Pancreas (tissue), 10 donors: ENCODE data around the gene HTT. TPM values are rescaled to one million over a fixed set of nuclear protein-coding genes. Genes with fewer than 3 reads are reported as not detected.

Experiments used
- ATAC-seq, 4 donors: fragments of 200-7000 bp; cut with Tn5 transposase; one replicate each; pipeline versions ENCODE4 v1.8.0 to v1.9.1; 2020; ENCODE audit warnings: mild to moderate bottlenecking in 4 of 4, moderate library complexity in 4 of 4
- DNase-seq, 6 donors: peaks; one replicate each; pipeline ENCODE4 v3.0.0-alpha.2; 2020
- FAIRE-seq: peaks from 2 replicates; lab custom pipeline; 2012; peaks lifted over from hg19 to GRCh38; lab: Jason Lieb, UNC
- H3K27ac ChIP-seq, 4 donors: fragments of 200-600 bp; sonication (generic); 1 replicate in 3 of 4; 2 replicates in 1 of 4; pipeline versions ENCODE4 v1.5.0 to v1.8.0; 2020
- H3K27me3 ChIP-seq, 4 donors: fragments of 200-600 bp; one replicate each; pipeline ENCODE4 v1.8.0; 2021
- H3K36me3 ChIP-seq, 3 donors: fragments of 200-600 bp; sonication (generic) in 1 of 3; one replicate each; pipeline versions ENCODE4 v1.5.0 to v1.8.0; 2020 to 2021
- H3K4me1 ChIP-seq, 3 donors: fragments of 200-600 bp; one replicate each; pipeline ENCODE4 v1.8.0; 2021
- H3K4me3 ChIP-seq, 4 donors: fragments of 200-600 bp; sonication (generic) in 2 of 4; one replicate each; pipeline versions ENCODE4 v1.5.0 to v1.8.0; 2020 to 2021
- H3K9me3 ChIP-seq, 4 donors: fragments of 200-600 bp; one replicate each; pipeline ENCODE4 v1.8.0; 2021
- WGBS, 2 donors: extraction: QIAGEN DNeasy Blood & Tissue Kit; methylation state at CpG; one replicate each; pipeline ENCODE4 v1.1.7; 2013; 5-methylcytosine and 5-hydroxymethylcytosine counted together
- intact Hi-C, 3 donors: fragments of 100-400 bp; cut with DNase I; formaldehyde crosslinking; loops; one replicate each; pipeline versions ENCODE4 v1.11.1 to v1.14.2; 2022
- polyA plus RNA-seq, 2 donors: library from polyadenylated mRNA; stranded (reverse); fragments of 200-250 nt; gene quantifications; one replicate each; pipeline ENCODE4 v1.2.3, GENCODE V29; 2013
- total RNA-seq, 6 donors: library from RNA; stranded (reverse); fragmentation: NEBNext Ultra II Directional in 4 of 6; extraction: Animal tissue kit (Norgen Biotek cat#: 25700) in 4 of 6; gene quantifications; one replicate each; pipeline versions ENCODE4 v1.2.1 to v1.2.4, GENCODE V29; 2021 to 2023
- TF ChIP-seq, protein P1 (sequence below), 4 donors: fragments of 200-600 bp; sonication (generic) in 3 of 4; IDR thresholded peaks; one replicate each; pipeline versions ENCODE4 v1.5.0 to v1.8.0; 2021; ENCODE audit warnings: antibody characterized with exemption in 4 of 4
- donor health status: healthy with polysubstance abuse.
- donor health status: DM: no; HTN: no; CAD: no; lungs with moderate emphysema.
- donor health status: DM: no; HTN: no; CAD: no.
- donor health status: control.
- donor health status: control.
- donor health status: Bipolar disorder and iron deficiency.
- donor health status: DM: yes; HTN: yes; CAD: no.
- donor health status: DM: no; HTN: no; CAD: no.
- donor health status: DM: no; HTN: no; CAD: no.
- donor health status: DM: yes; HTN: yes; CAD: no.

The HTT gene
- total and polyA plus RNA-seq, 8 donors, result 23.1 to 55.2 (median 42.7) TPM

DNA sequence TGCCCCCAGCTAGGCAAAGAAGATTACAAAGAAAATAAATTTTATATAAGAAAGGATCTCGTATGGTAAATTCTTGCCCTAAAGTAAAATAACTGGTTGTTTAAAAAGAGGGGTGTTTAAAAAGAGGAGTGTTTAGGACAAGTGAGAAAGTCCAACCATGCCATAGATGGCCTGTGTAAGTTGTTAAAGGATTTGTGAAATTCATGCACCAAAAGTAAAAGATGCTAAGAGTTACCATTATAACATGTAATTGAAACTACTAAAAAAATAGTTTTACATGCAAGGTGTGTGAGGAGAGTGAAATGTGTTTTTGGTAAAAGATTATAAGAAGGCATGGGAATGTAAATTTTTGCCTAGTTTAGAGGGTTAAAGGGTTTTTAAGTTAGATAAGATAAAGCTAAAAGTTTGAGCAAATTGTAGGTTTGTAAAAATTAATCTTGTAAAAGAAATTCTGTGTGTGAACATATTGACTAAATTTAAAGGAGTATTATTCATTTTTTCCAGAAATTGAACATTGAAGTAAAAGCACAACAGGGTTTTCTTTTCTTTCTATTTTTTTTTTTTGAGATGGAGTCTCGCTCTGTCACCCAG, 20.2 kb upstream of the HTT start:
- 94 to 97% methylated on average over 2 of the region's 2 CpGs for WGBS, 2 donors

DNA sequence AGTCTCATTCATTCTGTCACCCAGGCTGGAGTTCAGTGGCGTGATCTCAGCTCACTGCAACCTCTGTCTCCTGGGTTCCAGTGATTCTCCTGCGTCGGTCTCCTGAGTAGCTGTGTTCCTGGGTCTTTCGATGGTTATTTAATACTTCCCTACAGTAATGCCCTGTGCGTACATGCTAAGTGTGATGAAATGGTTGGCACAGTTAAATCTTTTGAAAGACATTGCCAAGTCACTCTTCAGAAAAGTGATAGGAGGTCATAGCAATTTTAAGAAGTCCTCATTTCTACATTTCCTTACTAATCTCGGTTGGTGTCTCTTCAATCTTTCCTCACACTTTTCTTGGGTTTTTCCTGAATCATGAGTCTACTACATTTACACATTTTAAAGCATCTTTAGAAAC, 14.5 kb upstream of the HTT start:
- 84 to 87% methylated on average over 6 of the region's 6 CpGs for WGBS, 2 donors
- intact Hi-C loops, result no loop called here
- ATAC-seq, result no peak
- H3K4me3 ChIP-seq, result no peak overlapping the region
- no peak for DNase-seq
- H3K9me3 ChIP-seq, result no peaks in the 10 kb centered on the region
- H3K36me3 ChIP-seq, result no peaks in the 10 kb centered on the region
- H3K27ac ChIP-seq, result no peak overlapping the region
- no peaks in the 10 kb centered on the region for H3K27me3 ChIP-seq
- FAIRE-seq, result no peak
- TF ChIP-seq, protein P1, sequence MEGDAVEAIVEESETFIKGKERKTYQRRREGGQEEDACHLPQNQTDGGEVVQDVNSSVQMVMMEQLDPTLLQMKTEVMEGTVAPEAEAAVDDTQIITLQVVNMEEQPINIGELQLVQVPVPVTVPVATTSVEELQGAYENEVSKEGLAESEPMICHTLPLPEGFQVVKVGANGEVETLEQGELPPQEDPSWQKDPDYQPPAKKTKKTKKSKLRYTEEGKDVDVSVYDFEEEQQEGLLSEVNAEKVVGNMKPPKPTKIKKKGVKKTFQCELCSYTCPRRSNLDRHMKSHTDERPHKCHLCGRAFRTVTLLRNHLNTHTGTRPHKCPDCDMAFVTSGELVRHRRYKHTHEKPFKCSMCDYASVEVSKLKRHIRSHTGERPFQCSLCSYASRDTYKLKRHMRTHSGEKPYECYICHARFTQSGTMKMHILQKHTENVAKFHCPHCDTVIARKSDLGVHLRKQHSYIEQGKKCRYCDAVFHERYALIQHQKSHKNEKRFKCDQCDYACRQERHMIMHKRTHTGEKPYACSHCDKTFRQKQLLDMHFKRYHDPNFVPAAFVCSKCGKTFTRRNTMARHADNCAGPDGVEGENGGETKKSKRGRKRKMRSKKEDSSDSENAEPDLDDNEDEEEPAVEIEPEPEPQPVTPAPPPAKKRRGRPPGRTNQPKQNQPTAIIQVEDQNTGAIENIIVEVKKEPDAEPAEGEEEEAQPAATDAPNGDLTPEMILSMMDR (IDR thresholded peaks at IDR 0.05), result no peak
- no peaks in the 10 kb centered on the region for H3K4me1 ChIP-seq

More for the DNA sequence above, 20.2 kb upstream of the HTT start:
- no peaks in the 10 kb centered on the region for H3K27me3 ChIP-seq
- H3K36me3 ChIP-seq, result no peaks in the 10 kb centered on the region
- intact Hi-C loops, result no loop called here
- no peak for FAIRE-seq
- ATAC-seq, result no peak
- H3K4me1 ChIP-seq, result no peaks in the 10 kb centered on the region
- H3K9me3 ChIP-seq, result no peaks in the 10 kb centered on the region
- H3K4me3 ChIP-seq, result no peak overlapping the region
- no peak for DNase-seq
- no peak overlapping the region for H3K27ac ChIP-seq
- TF ChIP-seq, protein P1 (IDR thresholded peaks at IDR 0.05), result no peak

DNA sequence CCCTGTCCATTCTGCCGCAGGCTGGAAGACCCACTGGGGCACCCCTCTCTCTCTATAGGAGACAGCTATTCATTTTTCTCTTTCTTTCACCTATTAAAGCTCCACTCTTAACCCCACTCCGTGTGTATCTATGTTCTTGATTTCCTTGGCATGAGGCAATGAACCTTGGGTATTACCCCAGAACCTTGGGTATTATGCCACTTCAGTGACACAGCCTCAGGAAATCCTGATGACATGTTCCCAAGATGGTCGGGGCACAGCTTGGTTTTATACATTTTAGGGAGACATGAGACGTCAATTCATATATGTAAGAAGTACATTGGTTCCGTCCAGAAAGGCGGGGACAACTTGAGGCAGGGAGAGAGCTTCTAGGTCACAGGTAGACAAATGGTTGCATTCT, 13.5 kb upstream of the HTT start:
- Histone ChIP-seq H3K9me3 (no peaks in the 10 kb centered on the region), H3K4me1 (no peaks in the 10 kb centered on the region), H3K4me3 (no peak overlapping the region), H3K27me3 (no peaks in the 10 kb centered on the region), H3K36me3 (no peaks in the 10 kb centered on the region), H3K27ac (no peak overlapping the region)
- DNase-seq, result no peak
- no peak for ATAC-seq
- TF ChIP-seq, protein P1 (IDR thresholded peaks at IDR 0.05), result no peak
- FAIRE-seq, result no peak
- intact Hi-C loops, result no loop called here
- WGBS, 2 donors, result 81 to 83% methylated on average over 6 of the region's 6 CpGs

DNA sequence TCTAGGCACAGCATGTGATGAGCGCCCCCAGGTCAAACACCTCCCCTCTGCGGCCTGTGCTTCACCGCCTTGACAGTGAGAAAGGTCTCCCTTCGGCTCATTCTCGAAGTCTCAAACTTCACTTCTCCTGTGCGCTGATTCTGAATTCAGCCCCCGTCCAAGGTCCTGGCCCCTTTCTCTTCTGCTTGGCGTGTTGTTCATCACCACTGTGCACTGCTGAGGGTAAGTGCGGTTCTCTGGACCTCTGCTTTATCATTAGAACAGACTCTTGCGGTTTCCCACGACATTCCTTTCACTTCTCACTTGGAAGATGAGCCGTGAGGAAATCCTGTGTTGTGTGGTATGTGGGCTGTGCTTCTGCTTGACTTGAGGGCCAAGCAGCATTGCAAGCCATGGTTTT, 12.0 kb upstream of the HTT start:
- H3K4me3 ChIP-seq, result no peak overlapping the region
- H3K36me3 ChIP-seq, result no peaks in the 10 kb centered on the region
- TF ChIP-seq, protein P1 (IDR thresholded peaks at IDR 0.05), result no peak
- FAIRE-seq (no peak), ATAC-seq (no peak), DNase-seq (no peak)
- no peaks in the 10 kb centered on the region for H3K27me3 ChIP-seq
- no peak overlapping the region for H3K27ac ChIP-seq
- 84 to 89% methylated on average over 12 of the region's 12 CpGs for WGBS, 2 donors
- H3K9me3 ChIP-seq, result no peaks in the 10 kb centered on the region
- intact Hi-C loops, result no loop called here
- no peaks in the 10 kb centered on the region for H3K4me1 ChIP-seq

DNA sequence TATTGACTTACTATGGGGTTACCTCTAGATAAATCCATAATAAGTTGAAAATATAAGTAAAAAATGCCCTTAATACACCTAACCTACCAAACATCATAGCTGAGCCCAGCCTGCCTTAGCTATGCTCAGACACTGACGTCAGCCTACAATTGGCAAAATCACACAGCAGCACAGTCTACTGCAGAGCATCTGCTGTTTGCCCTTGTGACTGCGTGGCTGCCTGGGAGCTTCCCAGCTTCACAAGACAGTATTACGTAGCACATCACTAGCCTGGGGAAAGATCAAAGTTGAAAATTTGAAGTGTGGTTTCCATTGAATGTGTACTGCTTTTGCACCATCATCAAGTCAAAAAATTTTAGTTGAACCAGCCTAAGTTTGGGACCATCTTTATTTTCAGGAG, 8.9 kb upstream of the HTT start:
- intact Hi-C loops, result no loop called here
- H3K4me3 ChIP-seq, result no peak overlapping the region
- no peak for DNase-seq
- no peaks in the 10 kb centered on the region for H3K9me3 ChIP-seq
- H3K36me3 ChIP-seq, result no peaks in the 10 kb centered on the region
- ATAC-seq, result no peak
- WGBS, 2 donors, result 86 to 89% methylated on average over 3 of the region's 3 CpGs
- TF ChIP-seq, protein P1 (IDR thresholded peaks at IDR 0.05), result no peak
- FAIRE-seq, result no peak
- no peaks in the 10 kb centered on the region for H3K27me3 ChIP-seq
- no peaks in the 10 kb centered on the region for H3K4me1 ChIP-seq
- H3K27ac ChIP-seq, result no peak overlapping the region
